SK-N-SH treated with all-trans-retinoic acid at 6 μM for 48 hours (cell line): ENCODE results near the gene FAM177A1.
"Not testable (repeated sequence)": the region's sequence is repeated elsewhere in the genome, so short reads cannot be mapped to it uniquely, and the experiment has no call there.

Source experiments
- ISL1 ChIP-seq: fragments of 250-450 bp; sonication (Bioruptor Pico); IDR thresholded peaks from 2 replicates; pipeline ENCODE4 v2.1.2; 2022; ENCODE audit warnings: mild to moderate bottlenecking, moderate library complexity
- OSR1 ChIP-seq: fragments of 250-450 bp; sonication (Bioruptor Pico); IDR thresholded peaks from 2 replicates; pipeline ENCODE4 v1.8.0; 2022; ENCODE audit warnings: moderate library complexity, mild to moderate bottlenecking, inconsistent platforms
- PATZ1 ChIP-seq: fragments of 250-450 bp; sonication (Bioruptor Pico); IDR thresholded peaks from 2 replicates; pipeline ENCODE4 v1.8.0; 2020; ENCODE audit warnings: mild to moderate bottlenecking, moderate library complexity, borderline replicate concordance
- PPARA ChIP-seq: fragments of 250-450 bp; sonication (Bioruptor Pico); IDR thresholded peaks from 2 replicates; pipeline ENCODE4 v1.5.0; 2020; ENCODE audit warnings: mild to moderate bottlenecking, borderline replicate concordance
- RARB ChIP-seq: fragments of 250-450 bp; sonication (Bioruptor Pico); IDR thresholded peaks from 2 replicates; pipeline ENCODE4 v1.8.0; 2021; ENCODE audit warnings: mild to moderate bottlenecking, moderate library complexity
- ZC3H10 ChIP-seq: fragments of 250-450 bp; sonication (Bioruptor Pico); IDR thresholded peaks from 2 replicates; pipeline ENCODE4 v1.5.1; 2021; ENCODE audit warnings: mild to moderate bottlenecking, moderate library complexity
- ZFP3 ChIP-seq: fragments of 250-450 bp; sonication (Bioruptor Pico); IDR thresholded peaks from 2 replicates; pipeline ENCODE4 v1.5.0; 2020; ENCODE audit warnings: mild to moderate bottlenecking, moderate library complexity
- ZNF8 ChIP-seq: fragments of 450-650 bp; formaldehyde crosslinking; IDR thresholded peaks from 2 replicates; pipeline ENCODE4 v1.5.0; 2020; ENCODE audit warnings: mild to moderate bottlenecking, moderate library complexity

GRCh38 chr14:35061113-35061791 is 15.2 kb downstream of the FAM177A1 start:
- TF ChIP-seq OSR1 (CRISPR knock-in tag); RARB (CRISPR knock-in tag); ZNF8; ZC3H10; PATZ1; ZFP3 (CRISPR knock-in tag); ISL1 (CRISPR knock-in tag); PPARA: not testable (repeated sequence)
